Measurements from ENCODE around the gene IP6K3. TPM values are rescaled to one million over a fixed set of nuclear protein-coding genes. Genes with fewer than 3 reads are reported as not detected.

Gene IP6K3
- total RNA-seq, 1 donor: under 0.01 TPM

GRCh38 chr6:33699131-33699530 lies 47.6 kb downstream of the IP6K3 start:
- DNase-seq (ENCODE audit: insufficient read length, low spot score, missing footprints): no peak
- no peaks in the 10 kb centered on the region for H4K20me1 ChIP-seq (ENCODE audit: insufficient read depth, low read length)
- peaks cover 11% of the 10 kb centered on the region for H3K79me2 ChIP-seq (ENCODE audit: insufficient read depth, low read length)
- no peak overlapping the region for H3K4me2 ChIP-seq (ENCODE audit: insufficient read depth, low read length)
- H3K27me3 ChIP-seq (ENCODE audit: insufficient read depth, low read length): no peaks in the 10 kb centered on the region
- H3K9me3 ChIP-seq (ENCODE audit: low read depth, low read length): no peaks in the 10 kb centered on the region
- no peak for TF ChIP-seq CTCF (IDR thresholded peaks at IDR 0.05; ENCODE audit: extremely low read depth, low read depth, low read length)
- no peak overlapping the region for H2AFZ ChIP-seq (ENCODE audit: low read length)
- H3K27ac ChIP-seq (ENCODE audit: low read depth, low read length): no peak overlapping the region
- H3K36me3 ChIP-seq (ENCODE audit: insufficient read depth, low read length): peaks cover 67% of the 10 kb centered on the region
- no peak overlapping the region for H3K4me3 ChIP-seq (ENCODE audit: insufficient read depth, low read length)
- H3K4me1 ChIP-seq (ENCODE audit: insufficient read depth, low read length): peaks cover 32% of the 10 kb centered on the region

GRCh38 chr6:33698494-33698893 lies 48.2 kb downstream of the IP6K3 start:
- no peak overlapping the region for H3K4me2 ChIP-seq (ENCODE audit: insufficient read depth, low read length)
- H3K36me3 ChIP-seq (ENCODE audit: insufficient read depth, low read length): peaks cover 68% of the 10 kb centered on the region
- no peak overlapping the region for H3K4me3 ChIP-seq (ENCODE audit: insufficient read depth, low read length)
- TF ChIP-seq CTCF (IDR thresholded peaks at IDR 0.05; ENCODE audit: extremely low read depth, low read depth, low read length): no peak
- H3K79me2 ChIP-seq (ENCODE audit: insufficient read depth, low read length): peaks cover 11% of the 10 kb centered on the region
- H3K27ac ChIP-seq (ENCODE audit: low read depth, low read length): no peak overlapping the region
- H3K4me1 ChIP-seq (ENCODE audit: insufficient read depth, low read length): peaks cover 39% of the 10 kb centered on the region
- H3K9me3 ChIP-seq (ENCODE audit: low read depth, low read length): no peaks in the 10 kb centered on the region
- H4K20me1 ChIP-seq (ENCODE audit: insufficient read depth, low read length): no peaks in the 10 kb centered on the region
- H2AFZ ChIP-seq (ENCODE audit: low read length): no peak overlapping the region
- no peak for DNase-seq (ENCODE audit: insufficient read length, low spot score, missing footprints)
- H3K27me3 ChIP-seq (ENCODE audit: insufficient read depth, low read length): no peaks in the 10 kb centered on the region

- Histone ChIP-seq H3K36me3 (ENCODE audit: insufficient read depth, low read length) (peaks cover 64% of the 10 kb centered on the region), H2AFZ (ENCODE audit: low read length) (no peak overlapping the region), H3K4me2 (ENCODE audit: insufficient read depth, low read length) (no peak overlapping the region), H3K4me1 (ENCODE audit: insufficient read depth, low read length) (peaks cover 45% of the 10 kb centered on the region), H3K27ac (ENCODE audit: low read depth, low read length) (no peak overlapping the region), H3K79me2 (ENCODE audit: insufficient read depth, low read length) (peaks cover 11% of the 10 kb centered on the region), H3K27me3 (ENCODE audit: insufficient read depth, low read length) (no peaks in the 10 kb centered on the region), H4K20me1 (ENCODE audit: insufficient read depth, low read length) (no peaks in the 10 kb centered on the region), H3K9me3 (ENCODE audit: low read depth, low read length) (no peaks in the 10 kb centered on the region), H3K4me3 (ENCODE audit: insufficient read depth, low read length) (no peak overlapping the region)
- DNase-seq (ENCODE audit: insufficient read length, low spot score, missing footprints): no peak
- no peak for TF ChIP-seq CTCF (IDR thresholded peaks at IDR 0.05; ENCODE audit: extremely low read depth, low read depth, low read length)
Measured at GRCh38 chr6:33697845-33698244, 48.9 kb downstream of the IP6K3 start.

- Histone ChIP-seq H3K4me1 (ENCODE audit: insufficient read depth, low read length) (peaks cover 51% of the 10 kb centered on the region), H3K9me3 (ENCODE audit: low read depth, low read length) (no peaks in the 10 kb centered on the region), H3K79me2 (ENCODE audit: insufficient read depth, low read length) (peaks cover 11% of the 10 kb centered on the region), H3K4me2 (ENCODE audit: insufficient read depth, low read length) (peak overlapping the region; percentile 3), H3K27me3 (ENCODE audit: insufficient read depth, low read length) (no peaks in the 10 kb centered on the region), H3K27ac (ENCODE audit: low read depth, low read length) (peak overlapping the region; percentile 60), H4K20me1 (ENCODE audit: insufficient read depth, low read length) (no peaks in the 10 kb centered on the region), H3K36me3 (ENCODE audit: insufficient read depth, low read length) (peaks cover 64% of the 10 kb centered on the region), H2AFZ (ENCODE audit: low read length) (no peak overlapping the region), H3K4me3 (ENCODE audit: insufficient read depth, low read length) (no peak overlapping the region)
- DNase-seq (ENCODE audit: insufficient read length, low spot score, missing footprints): peak; percentile 87
- TF ChIP-seq CTCF (IDR thresholded peaks at IDR 0.05; ENCODE audit: extremely low read depth, low read depth, low read length): no peak
Measured at GRCh38 chr6:33696548-33697518, 49.9 kb downstream of the IP6K3 start.

Data from osteoblast (primary cell).